NCI-H1105 treated with DMSO at 0.1 percent for 48 hours (cell line): ENCODE results near the gene SERINC3.
A peak's percentile ranks its signal among the peaks of the same experiment; 100 is the strongest.
"Not testable (repeated sequence)": the region's sequence is repeated elsewhere in the genome, so short reads cannot be mapped to it uniquely, and the experiment has no call there.

Experiments
- DNase-seq: peaks from one replicate; lab custom pipeline; 2025; lab: John Stamatoyannopoulos, UW

The SERINC3 gene

GRCh38 chr20:44491635-44492395 is 30.1 kb downstream of the SERINC3 start:
- DNase-seq, result no peak

GRCh38 chr20:44489931-44490330 is 31.9 kb downstream of the SERINC3 start:
- no peak for DNase-seq

GRCh38 chr20:44489223-44489622 is 32.6 kb downstream of the SERINC3 start:
- DNase-seq, result no peak

GRCh38 chr20:44488551-44488950 is 33.3 kb downstream of the SERINC3 start:
- no peak for DNase-seq

- DNase-seq, result no peak
Measured at GRCh38 chr20:44485830-44486198, 36.1 kb downstream of the SERINC3 start.

GRCh38 chr20:44485078-44485829 is 36.6 kb downstream of the SERINC3 start:
- no peak for DNase-seq

GRCh38 chr20:44483112-44483511 is 38.8 kb downstream of the SERINC3 start:
- DNase-seq, result no peak

GRCh38 chr20:44481719-44482416 is 40.0 kb downstream of the SERINC3 start:
- DNase-seq, result no peak

GRCh38 chr20:44480097-44480496 is 41.8 kb downstream of the SERINC3 start:
- DNase-seq, result no peak

GRCh38 chr20:44479643-44480042 is 42.2 kb downstream of the SERINC3 start:
- DNase-seq, result no peak

- DNase-seq, result no peak
Measured at GRCh38 chr20:44478206-44478605, 43.7 kb downstream of the SERINC3 start.

GRCh38 chr20:44477151-44477550 is 44.7 kb downstream of the SERINC3 start:
- DNase-seq, result no peak

- peak; percentile 89 for DNase-seq
Measured at GRCh38 chr20:44475694-44476560, 45.9 kb downstream of the SERINC3 start, which contains the start of gene TTPAL. TSS of gene TTPAL (plus strand) at chr20:44475874. CDS start at chr20:44480000, 4,126 bp downstream.

- no peak for DNase-seq
Measured at GRCh38 chr20:44475372-44475693, 46.5 kb downstream of the SERINC3 start.

GRCh38 chr20:44472283-44472682 is 49.6 kb downstream of the SERINC3 start:
- not testable (repeated sequence) for DNase-seq

GRCh38 chr20:44471481-44471882 is 50.4 kb downstream of the SERINC3 start:
- DNase-seq, result peak; percentile 2

GRCh38 chr20:44470327-44470726 is 51.5 kb downstream of the SERINC3 start:
- no peak for DNase-seq

GRCh38 chr20:44468044-44468782 is 53.7 kb downstream of the SERINC3 start:
- DNase-seq, result no peak

GRCh38 chr20:44467289-44467883 is 54.5 kb downstream of the SERINC3 start:
- DNase-seq, result no peak

GRCh38 chr20:44465001-44465560 is 56.8 kb downstream of the SERINC3 start:
- DNase-seq, result peak; percentile 15
